ENCODE data around the gene SPNS3.
A peak's percentile ranks its signal among the peaks of the same experiment; 100 is the strongest.

The SPNS3 gene

DNA sequence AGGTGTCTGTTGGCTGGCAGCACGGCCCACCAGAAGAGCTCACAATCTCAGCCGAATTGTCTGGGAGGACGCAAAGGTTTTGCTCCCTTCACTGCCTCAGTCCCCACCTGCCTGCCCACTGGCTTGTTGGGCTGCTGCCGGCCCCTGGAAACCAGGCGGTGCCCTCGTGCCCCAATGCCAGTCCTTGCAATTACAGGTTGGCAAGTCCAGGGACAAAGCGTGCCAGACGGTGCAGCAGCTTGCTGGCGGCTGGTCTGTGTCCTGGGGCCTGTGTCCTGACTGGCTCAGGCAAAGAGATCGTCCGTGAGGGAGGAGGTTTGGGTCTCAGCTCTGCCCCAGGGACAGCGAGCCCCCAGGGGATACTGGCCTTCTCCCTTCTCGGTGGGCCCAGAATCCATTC, 40.4 kb downstream of the SPNS3 start:
- DNase-seq, result no peak

DNA sequence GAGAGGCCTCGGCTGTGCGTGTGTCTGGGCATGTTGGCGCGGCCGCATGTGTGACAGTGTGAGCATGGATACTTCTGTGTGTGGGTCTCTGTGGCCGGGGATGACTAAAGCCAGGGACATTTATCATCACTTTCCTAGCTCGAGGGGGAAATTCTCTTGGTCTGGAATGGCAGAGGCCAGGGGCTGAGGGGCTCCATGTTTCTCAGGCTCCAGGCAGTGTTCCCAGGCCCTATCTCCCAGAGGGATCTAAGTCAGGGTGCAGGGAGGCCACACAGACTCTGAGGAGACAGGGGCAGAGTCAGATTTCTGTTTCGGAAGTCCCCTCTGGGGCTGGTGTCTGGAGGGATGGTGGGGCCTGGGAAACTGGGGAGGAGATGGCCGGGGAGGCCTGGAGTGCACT, 41.3 kb downstream of the SPNS3 start:
- DNase-seq, result no peak

DNA sequence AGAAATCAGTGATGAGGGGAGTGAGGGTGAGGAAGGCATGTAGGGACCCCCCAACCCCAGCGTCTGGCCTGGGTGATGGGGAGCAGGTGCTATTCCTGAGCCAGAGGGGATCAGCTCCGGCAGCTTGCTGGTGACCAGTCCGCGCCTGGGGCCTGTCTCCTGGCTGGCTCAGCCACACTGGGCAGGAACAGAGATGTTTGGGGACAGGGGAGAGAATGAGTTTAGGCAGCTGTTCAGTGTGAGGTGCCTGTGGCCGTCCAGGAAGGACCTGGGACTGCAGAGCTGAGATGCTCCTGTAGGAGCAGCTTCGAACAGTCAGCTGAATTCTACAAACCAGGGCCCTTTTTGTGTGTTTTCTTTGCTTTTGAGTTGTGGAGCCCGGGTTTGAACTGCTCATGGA, 41.7 kb downstream of the SPNS3 start:
- no peak for DNase-seq

DNA sequence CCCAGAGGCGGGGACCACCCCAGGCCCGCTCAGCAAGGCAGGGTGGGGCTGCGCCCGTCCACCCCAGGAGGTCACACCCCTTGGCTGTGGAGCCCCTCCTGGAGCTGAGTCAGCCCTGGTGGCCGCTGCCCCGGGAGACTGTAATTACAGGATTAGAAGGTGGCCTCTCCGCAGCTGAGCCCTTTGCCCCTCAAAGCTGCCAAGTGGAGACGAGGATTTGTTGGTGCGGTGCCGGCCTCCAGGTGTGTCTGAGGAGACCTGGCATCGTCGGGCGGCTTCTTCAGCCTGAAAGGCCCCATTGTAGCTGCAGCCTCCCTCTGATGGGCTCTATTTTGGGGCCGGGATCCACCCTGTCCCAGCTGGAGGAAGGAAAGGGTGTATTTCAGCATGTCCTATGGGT, 42.3 kb downstream of the SPNS3 start:
- no peak for DNase-seq

DNA sequence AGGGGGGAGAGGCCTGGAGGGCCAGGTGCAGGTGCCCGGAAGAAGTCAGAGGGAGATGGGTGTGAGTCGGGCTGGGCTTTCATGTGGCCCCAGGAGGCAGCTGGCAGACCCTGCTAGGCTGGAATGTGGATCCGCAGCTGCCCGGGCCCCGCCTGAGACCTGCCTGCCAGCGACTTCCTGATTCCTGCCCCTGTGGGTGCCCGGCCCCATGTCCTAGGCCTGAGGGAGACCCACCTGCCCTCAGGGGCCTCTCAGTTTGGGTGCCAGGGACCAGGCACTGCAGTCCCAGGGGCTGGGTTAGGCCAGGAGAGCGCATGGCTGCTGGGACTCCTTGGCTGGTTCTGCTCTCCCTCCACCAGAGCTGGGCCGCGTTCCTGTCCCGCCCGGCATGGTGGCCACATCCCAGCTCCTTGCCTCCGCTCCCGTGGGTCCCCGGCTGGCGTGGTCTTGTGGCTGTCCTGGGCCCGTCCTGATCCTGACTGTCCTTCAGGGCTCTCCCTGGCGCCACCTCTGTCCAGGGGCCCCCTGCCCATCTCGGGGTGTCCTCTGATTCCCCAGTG, 42.9 kb downstream of the SPNS3 start:
- DNase-seq, result no peak

DNA sequence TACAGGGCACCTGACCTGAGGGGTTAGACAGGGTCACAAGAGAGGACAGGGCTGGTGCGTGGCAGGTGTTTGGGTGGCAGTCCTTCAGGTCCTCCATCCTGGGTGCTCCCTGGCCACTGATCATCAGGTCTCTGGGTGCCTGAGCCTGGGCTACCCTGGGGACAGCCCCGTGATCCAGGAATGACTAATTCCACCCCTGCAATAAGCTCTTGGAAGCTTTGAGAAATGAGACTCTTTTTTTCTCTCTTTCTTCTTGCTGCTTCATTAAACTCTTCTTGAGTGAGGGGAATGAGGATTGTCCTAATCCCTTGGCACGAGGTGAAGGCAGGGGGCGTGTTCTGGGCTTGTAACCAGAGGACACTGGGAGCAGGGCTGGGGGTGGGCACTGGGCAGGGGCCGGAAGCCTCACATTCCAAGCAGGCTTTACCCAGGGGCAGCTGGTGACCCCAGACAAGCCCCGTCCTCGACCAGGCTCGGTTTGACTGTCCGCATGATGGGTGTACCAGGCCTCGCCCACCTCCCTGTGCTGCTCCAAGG, 43.6 kb downstream of the SPNS3 start:
- DNase-seq, result no peak

DNA sequence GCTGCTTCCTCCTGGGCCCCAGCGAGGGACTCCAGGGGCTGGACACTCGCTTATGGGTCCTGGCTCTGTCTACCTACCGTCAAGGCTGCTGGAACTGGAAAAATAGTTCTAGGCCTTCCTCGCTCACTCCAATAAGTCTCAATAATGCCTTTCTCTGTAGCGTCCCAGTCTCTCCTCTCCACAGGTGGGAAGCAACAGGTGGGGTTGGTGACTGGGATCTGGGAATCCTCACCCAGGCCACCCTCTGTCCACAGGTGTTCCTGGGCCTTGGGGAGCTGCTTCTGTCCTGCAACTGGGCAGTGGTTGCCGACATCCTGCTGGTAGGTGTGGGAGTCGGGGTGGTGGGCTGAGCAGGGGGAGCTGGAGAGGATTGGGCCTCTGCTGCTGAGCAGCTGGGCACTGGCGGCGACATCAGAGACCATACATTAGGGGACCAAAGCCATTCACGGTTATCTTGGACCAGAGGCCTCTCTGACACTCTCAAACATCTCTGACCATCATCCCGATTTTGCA, 44.6 kb downstream of the SPNS3 start:
- DNase-seq, result no peak

DNA sequence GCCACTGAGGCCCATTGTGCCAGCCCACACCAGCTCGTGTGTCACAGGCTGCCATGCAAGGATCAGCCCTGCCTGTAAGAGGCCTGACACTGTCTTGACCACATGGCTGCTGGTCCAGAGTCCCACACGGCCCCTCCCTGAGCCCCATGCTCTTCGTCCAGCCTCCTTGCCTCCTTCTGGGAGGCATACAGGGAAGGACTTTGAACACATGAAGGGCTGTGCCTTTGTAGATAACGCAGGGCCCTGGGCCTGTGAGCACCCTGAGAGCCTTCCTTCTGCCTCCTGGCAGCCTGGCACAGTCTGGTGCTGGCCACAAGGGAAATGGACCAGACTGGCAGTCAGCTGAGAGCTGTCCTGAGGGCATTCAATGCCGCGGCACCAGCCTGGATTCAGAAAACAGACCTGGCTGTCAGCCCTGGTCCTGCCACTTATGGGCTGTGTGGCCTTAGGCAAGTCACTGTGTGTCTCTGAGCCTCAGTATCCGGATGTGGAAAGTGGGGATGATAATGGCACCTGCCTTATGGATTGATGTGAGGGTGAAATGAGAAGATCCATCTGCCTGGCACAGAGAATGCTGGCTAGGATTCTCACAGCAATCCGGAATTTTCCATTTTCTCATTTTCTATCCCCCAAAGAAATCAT, 45.7 kb downstream of the SPNS3 start:
- DNase-seq, result no peak

DNA sequence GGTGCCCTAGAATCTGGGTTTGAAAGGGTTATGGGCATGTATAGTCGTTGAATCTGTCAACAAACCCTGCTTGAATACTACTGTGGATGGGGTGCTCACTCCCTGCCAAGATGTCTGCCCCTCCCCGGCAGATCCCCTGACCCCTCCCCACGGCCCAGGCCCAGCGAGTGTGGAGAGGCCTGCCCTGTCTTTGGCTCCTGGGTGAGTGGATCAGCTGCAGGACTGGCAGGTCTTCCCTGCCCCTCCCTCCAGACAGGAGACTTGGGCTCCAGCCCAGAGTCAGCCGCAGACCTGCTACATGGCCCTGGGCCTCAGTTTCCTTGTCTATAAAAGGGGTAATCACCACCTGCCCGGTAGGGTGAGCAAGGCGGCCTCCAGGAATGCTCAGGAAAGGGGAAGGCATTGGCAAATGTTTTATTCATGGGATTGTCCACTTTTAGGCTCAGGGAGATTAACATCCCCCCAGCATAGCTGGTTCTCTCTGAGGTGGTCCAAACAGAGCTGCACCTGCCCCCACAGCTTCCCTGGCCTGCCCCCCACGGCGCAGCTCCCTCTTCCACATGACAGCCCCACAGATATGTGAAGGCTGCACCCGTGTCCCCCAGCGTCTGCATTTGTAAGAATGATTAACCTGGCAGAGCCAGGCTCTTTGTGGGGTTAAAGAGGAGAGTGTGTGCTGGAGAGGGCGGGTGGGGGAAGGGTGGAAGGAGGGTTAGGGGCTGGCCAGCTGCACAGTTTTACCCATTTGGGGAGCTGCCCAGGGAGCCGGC, 46.4 kb downstream of the SPNS3 start:
- no peak for DNase-seq

DNA sequence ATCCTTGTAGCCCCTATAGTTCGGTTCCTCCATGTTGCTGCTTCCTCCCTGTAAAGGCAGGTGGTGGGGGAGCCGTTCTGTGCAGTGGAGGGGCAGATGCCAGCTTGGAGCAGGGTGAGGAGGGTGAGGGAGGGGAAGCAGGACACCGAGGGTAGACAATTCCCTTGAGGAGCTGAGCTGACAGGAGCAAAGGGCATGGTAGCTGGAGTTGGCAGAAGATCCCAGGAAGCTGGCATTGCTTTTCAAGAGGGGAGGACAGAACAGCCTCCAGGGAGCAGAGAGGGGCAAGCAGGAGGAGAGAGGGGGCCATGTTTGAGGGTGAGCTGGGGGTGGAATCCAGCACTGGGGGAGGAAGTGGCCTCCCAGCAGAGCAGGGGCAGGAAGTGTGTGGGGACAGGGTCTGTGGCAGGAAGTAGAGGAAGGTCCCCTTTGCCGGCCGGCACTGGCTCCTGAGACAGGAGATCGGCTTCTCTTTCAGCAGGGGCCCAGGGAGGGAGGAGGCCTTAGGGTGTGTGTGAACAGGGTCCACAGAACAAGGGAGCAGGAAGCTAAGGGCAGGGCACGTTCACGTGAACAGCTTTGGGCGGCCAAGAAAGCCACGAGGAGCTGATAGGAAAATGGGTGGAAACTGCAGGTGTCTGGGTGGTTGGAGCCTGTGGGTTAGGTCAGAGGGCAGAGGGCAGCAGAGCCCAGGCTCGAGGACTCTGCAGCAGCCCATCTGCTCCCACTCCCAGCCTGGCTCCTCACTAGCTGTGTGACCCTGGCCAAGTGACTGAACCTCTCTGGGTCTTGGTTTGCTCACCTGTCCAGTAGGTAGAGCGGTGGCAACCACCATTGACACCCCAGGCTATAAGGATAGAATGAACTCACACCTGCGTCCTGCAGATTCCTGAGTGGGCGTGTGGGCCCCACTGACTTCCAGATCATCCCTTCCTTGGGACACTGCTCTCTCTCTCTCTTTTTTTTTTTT, 47.5 kb downstream of the SPNS3 start:
- peak; percentile 44 to 49 for DNase-seq

DNA sequence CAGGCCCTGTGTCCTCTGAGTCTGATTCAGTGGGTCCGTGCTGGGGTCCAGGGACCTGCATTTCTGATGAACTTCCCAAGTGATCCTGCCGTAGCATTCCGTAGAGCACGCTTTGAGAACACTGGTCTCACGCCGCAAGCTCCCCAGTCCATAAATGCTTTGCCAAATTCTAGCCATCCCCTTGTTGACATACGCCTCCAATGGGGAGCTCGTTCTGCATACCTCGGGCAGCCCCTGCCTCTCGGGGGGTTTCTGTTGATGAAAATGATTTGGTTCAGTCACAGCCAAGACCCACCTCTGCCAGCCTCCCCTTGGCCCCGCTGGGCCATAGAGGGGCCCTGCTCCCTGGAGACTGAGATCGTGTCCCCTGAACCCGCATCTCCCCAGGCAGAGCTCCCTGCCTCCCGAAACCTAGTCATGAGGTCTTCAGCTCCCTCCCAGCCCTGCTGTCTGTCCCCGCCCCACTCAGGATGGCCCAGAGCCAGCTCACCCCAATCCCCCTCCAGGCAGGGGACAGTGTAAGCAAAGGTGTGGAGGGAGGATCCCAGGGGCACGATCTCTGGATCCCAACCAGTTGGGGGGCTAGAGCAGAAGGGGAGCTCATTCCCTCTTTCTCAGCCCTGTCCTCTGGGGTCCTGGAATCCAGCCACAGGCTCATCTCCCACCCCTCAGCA, 48.7 kb downstream of the SPNS3 start:
- DNase-seq, result no peak

DNA sequence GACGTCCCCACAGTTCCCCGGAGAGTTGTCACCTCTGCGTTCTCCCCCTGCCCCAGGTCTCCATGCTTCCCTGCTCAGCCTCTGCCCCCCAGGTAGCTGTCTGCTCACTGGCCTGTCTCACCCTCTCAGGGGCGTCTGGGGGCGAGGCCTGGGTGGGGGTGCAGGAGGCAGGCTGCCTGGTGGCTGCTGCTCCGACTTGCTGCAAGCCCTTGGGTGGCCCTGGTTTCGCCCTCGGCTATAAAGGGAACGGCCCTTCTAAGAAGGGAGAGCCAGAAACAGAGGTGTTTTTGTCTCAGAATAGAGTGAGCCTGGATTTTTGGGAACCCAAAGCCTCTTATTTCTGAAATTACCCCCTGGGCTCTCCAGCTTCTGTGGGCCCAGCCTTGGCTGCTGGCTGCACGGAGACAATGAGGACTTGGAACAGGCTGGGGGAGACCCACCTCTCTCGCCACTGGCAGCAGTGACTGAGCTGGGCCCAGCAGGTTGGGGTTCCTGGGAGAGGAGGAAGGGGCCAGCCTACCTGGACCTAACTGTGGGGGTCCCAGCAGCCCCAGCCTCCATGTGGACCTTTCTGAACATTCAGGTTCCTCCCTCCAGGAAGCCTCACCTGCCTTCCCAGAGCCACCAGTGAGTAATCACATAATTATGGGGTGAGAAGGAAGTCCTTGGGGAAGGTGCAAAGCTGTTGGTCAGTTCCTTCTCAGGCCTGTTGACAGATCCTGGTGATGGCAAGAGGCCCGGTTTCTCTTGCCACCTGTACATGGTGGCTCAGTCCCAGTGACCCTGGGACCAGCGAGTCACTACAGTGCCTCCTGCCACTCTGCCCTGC, 49.5 kb downstream of the SPNS3 start:
- no peak for DNase-seq

DNA sequence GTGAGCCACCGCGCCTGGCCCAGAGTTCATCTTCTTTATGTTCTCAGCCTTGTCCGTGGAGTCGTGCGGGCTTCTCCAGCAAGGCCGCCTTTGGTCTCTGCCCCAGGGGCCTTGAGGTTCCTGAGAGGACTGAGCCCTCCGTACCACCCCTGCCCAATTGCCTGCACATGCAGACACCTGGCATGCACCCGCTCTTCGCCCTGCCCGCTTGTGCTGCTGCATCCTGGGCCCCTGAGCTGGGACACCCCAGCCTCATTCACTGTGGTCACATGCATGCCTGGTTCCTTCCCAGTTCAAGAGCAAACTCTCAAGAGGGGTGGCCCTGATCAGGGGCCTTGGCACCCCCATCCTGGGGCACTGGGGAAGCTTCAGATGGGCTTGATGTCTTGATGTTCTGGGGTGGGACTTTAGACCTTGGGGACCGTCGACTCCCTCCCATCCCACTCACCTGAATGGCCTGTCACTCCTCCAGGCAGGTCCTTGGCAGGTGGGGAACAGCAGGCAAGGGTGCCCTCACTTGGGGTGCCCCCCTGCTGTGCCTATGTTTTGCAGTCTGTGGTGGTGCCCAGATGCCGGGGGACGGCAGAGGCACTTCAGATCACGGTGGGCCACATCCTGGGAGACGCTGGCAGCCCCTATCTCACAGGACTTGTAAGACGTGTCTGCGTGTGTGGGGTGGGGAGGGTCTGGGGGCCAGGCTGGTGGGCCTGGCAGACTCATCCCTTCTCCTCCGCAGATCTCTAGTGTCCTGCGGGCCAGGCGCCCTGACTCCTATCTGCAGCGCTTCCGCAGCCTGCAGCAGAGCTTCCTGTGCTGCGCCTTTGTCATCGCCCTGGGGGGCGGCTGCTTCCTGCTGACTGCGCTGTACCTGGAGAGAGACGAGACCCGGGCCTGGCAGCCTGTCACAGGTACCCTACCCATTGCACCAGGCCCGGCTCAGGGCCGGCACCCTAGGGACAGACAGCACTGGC, 52.2 kb downstream of the SPNS3 start:
- peak; percentile 54 to 65 for DNase-seq

DNA sequence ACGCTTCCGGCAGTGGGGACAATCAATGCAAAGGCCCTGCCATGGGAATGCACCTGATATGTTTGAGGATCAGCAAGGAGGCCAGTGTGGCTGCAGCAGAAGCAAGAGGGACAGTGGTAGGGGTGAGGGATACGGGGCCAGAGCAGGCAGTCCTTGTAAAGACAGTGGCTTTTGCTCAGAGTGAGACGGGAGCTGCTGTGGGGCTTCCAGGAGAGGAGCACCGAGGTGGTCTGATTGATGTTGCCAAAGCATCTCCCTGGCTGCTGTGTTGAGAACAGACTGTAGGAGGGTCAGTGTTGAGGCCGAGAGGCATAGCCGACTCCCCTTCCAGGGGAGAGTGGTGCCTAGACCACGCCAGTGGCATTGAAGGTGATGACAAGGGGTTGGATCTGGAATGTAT, 53.6 kb downstream of the SPNS3 start:
- no peak for DNase-seq

DNA sequence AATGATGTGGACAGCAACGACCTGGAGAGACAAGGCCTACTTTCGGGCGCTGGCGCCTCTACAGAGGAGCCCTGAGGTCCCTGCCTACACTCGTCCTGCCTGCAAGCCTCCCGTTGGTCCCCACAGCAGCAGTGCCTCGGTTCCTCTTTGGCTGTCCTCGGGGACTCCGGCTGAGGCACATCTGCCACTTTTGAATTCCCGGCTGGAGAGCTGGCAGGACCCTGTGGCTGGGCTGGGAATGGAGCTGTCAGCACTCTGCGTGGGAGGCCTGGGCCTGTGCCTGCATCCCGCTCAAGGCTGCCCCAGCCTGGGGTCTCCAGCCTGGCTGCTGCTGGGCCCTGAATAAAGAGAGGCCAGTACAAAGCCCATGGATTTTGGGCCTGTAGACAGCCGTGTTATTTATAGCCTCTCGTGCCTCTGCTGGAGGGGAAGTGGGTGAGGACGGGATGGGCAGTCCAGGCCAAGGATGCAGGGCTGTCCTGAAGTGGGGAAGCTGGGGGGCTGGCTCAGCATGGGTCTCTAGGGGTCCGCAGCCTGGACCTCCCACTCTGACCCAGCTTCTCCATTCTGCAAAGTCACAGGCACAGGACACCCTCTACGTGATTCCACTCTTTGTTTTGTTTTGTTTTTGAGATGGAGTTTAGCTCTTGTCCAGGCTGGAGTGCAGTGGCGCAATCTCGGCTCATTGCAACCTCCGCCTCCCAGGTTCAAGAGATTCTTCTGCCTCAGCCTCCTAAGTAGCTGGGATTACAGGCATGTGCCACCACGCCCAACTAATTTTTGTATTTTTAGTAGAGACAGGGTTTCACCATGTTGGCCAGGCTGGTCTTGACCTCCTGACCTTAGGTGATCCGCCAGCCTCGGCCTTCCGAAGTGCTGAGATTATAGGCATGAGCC, 54.3 kb downstream of the SPNS3 start:
- DNase-seq, result no peak

DNA sequence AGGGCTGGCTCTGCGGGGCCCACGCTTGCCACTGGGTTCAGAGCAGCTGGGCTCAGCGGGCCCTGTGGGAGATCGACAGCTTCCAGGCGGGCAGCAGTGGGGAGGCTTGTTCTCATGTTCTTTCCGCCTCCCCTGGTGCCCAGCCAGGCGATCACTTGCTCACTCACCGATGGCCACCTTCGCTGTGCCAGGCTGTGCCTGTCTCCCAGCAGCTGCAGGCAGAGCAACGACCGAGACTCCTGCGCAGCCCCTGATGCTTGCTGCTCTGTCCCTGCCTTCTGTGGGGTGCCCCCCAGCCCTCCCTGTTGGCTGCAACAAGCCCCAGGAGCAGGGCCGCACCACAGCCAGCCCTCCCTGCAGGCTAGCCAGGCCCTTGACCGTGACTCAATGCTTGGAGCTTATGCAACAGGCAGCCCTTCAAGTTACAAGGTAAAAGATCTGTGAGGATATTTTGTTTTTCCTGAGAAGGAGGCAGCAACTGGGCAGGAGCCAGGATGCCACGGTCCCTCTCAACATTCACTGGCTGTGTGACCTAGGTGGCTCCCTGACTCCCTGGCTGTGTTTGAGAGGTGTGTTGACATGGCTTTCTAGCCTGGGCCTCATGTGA, 55.4 kb downstream of the SPNS3 start:
- DNase-seq, result no peak

DNA sequence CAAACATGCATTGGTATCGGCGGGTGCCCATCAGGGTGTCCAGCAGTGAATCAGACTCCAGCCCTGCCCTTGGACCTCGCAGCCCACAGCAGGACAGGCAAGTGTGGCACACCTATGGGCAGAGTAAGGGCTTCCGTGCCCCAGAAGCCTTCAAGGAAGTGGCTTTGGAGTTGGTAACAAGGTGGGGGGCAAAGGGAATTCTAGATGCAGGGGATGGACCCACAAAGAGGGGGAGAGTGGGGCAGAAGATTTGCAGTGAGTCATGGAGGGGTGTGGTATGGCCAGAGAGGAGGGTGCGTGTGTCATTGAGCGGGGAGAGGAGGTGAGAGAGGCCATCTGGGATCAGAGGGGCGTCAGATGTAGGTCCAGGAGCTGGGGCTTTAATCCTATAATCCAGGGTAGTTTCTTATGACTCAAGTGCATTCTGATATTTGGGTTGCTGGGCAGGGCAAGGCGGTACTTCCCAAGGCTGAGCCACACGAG, 56.4 kb downstream of the SPNS3 start:
- DNase-seq, result no peak

DNA sequence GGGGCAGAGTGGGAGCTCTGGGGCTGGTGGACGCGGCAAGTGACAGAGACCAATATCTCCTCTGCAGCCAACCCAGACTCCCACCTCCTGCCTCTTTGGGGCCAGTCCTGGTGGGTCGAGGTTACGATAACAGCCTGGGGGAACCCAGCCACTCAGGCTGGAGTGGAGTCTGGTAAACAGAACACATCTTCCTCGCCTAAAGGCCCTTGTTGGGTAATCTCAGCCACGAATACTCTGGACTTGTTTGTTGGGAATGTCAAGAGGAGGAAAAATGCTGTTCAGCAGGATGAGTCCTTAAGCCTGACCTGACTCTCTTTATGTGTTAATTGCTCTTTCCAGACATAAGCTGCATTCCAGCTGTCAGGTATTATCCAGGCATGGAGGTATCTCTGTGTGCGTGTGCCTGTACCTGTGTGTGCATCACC, 56.9 kb downstream of the SPNS3 start:
- DNase-seq, result no peak

Measured in stimulated activated CD4-positive, alpha-beta T cell treated with anti-CD3 and anti-CD28 coated beads, Interleukin-2, amount 100 ng/mL, for 24 hours (primary cell).